C1 segment of cervical spinal cord (tissue), 14 donors: ENCODE measurements around the gene DDAH2.
A peak's percentile ranks its signal among the peaks of the same experiment; 100 is the strongest.

Source experiments
- DNase-seq, 14 donors: peaks; one replicate each; lab custom pipeline; 2025; lab: John Stamatoyannopoulos, UW

Gene DDAH2, protein sequence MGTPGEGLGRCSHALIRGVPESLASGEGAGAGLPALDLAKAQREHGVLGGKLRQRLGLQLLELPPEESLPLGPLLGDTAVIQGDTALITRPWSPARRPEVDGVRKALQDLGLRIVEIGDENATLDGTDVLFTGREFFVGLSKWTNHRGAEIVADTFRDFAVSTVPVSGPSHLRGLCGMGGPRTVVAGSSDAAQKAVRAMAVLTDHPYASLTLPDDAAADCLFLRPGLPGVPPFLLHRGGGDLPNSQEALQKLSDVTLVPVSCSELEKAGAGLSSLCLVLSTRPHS

DNA sequence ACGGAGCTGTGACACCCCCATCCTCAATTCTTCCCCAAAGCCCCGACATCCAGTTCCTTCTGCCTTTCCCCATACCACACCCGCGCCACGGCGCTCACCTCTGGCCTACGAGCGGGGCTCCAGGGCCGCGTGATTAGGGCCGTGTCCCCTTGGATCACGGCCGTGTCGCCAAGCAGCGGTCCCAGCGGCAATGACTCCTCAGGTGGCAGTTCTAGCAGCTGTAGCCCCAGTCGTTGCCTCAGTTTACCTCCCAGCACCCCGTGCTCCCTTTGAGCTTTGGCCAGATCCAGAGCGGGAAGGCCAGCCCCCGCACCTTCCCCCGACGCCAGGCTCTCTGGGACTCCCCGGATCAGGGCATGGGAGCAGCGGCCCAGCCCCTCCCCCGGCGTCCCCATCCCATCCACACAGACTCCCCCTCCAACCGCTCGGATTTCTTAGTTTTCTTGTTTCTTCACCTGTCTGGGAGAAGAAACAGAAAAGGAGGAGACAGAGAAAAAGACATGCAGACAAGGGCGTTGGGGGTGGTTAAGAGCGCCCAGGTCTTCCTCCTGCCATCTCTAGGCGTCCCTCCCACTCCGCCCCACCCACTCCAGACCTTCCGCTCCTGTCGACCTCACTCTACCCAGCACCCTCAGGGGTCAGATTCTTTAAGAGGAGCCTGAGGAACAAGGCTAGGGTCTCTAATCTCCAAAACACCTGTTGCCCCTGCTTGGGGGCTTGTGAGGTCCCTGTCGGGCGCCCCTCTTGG is at the start of gene DDAH2:
TSS of gene DDAH2 (minus strand) at position 533 of the 748 bp plus-strand sequence. CDS start at position 395, 138 bp downstream.
- DNase-seq: peak in 3 of 14 donors; percentile 10 to 71 (median 46)

DNA sequence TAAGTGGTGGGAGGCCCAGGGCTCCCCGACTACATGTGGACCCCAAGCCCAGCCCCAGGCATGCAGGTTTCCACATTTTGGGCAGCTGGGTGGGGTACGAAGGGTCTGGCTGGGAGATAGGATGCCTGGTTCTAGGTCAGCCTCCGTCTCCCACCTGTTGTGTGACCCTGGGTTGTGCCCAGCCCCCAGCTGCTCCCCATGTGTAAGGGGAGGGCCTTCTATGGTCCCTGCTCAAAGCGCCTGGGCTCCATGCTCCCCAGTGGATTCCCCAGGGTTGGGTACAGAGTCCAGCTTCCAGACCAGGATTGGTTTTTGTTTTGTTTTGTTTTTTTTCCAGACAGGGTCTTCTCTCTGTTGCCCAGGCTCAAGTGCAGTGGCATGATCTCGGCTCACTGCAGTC is 49.1 kb upstream of the DDAH2 start:
- DNase-seq: no peak

DNA sequence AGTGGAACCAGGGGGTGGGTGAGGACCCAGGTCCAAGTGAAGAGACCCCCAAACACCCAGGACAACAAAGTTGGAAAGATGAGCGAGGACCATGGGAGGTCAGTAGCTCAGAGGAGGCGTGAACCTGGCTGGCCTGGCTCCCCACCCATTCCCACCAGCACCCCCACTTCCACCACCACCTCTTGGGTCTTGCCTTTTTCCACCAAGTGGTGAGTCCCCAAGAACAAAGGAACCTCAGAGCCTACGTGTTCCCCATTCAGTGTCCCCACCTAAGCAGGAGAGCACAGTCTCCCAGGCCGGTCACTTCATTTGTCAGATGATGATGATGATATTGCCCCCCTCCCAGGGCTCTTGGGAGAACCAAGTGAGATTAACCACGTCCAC is 48.6 kb upstream of the DDAH2 start:
- no peak for DNase-seq

DNA sequence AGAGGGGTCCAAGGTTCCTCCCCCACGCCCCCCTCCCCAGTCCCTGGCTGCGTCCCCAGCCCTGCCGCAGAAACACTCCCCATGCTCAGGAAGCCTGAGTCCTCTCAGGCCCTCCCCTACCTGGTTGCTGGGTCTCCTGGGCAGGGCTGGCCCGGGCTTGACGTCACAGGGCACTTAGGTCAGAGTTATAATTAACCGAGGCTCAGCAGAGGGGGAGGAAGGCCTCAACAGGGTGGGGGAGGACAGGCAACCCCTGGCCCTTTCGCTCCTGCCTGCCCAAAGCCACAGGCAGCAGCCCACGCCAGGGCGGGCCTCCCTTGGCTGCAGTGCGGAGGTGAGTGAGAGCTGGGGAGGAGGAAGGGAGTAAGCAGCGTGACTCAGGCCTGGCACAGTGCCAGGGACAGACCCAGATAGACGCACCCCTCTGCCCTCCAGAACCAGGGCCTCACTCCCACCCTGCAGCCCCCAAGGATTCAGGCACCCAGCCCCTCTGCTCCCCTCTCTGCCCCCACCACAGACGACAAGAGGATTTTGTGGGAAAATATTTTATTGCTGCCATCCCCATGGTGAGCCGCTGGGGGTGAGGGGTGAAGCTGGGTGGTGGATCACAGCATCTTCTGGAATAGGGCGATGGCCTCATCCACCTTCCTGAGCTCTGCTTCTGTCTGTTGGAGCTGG is 48.0 kb upstream of the DDAH2 start, which contains the start of gene VWA7:
TSS of gene VWA7 (minus strand) at position 340 of the 678 bp plus-strand sequence. CDS start 549 bp downstream, outside the sequence.
- peak in 1 of 14 donors; percentile 60 for DNase-seq

DNA sequence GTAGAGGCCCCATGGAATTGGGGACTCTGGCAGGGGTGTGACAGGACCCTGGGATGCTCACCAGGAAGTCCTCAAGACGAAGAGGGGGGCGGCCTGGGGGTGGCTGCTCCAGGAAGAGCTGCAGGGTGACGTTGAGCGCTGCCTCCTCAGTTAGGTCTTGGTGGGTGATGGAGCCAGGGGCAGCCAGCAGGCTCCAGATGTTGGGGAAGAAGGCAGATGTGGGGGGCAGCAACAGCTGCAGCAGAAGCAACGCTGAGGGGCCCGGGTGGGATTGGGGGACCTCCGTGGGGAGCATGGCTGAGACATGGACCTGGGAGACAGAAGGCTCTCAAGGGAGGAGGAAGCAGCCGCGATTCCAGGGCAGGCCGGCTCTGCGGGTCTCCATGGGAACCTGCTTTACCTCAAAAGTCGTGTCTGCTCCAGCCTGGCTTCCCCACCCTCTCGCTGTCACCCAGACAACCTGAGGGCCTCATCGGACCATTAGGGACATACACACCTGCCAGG is 47.4 kb upstream of the DDAH2 start:
- DNase-seq: peak in 1 of 14 donors; percentile 60

DNA sequence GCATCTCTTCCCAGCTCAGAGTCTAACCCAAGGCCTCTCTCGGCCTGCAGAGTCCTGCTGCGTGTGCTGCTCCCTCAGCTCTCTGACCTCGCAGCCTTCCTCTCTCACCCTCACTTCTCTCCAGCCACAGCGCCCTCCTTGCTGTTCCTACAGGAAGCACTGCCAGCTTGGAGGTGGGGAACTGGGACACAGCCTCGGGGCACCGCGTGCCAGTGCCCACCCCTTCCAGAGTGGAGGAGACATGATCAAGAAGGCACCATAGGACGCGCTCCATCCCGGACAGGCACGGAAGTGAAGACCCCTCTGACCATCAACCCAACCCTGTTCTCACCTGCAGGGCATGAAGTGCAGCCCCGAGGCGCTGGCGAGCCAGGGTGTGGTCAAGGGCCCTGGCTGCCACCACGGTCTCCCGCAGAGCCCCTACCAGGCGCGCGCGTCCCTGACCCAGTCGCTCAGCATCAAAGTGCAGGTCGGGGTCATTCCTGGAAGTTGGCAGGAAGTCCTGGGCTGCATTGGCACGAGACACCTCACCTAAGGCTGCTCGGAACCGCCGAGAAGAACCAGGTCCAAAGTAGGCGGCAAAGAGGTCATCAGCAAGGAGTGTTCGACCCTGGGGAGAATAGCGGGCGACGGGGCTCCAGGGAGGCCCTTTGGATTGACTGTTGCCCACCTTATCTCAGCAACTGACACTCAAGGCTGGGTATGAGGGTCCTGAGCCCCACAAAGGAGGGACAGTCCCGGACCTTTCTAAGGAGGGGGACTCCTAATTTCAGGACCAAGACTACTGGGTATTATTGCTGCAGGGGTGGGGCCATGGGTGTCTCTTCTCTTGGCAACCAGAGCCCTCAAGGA is 46.8 kb upstream of the DDAH2 start:
- DNase-seq: no peak

DNA sequence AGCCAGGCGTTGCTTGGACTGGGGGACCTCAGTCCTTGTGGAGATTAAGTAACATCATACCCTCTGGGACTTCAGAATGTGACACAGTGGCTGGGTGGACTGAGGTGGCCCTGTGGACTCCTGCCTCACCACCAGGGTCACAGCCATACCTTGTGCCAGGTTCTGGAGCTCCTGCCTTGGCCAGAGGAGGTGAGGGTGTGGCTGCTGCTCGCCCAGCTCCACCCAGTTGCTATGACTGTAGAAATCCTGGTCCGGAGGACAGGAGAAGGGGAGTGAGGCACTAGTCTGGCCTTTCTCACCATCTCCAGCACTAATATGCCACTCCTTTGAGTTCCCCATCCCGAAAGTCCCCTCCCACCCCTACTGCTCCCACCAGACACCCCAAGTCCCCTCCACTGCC is 46.1 kb upstream of the DDAH2 start:
- DNase-seq: no peak

DNA sequence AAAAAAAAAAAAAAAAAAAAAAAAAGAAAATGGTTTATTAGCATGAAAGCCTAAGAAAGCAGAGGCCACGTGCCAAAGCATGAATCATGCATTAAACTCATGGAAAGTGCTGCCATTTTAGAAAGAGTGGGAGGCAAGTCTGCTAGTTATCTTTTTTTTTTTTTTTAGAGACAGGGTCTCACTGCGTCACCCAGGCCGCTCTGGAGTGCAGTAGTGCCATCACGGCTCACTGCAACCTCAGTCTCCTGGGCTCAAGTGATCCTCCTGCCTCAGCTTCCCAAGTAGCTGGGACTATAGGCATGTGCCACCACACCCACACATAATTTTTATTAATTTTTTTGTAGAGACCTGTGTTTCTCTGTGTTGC is 42.9 kb upstream of the DDAH2 start:
- DNase-seq: no peak

DNA sequence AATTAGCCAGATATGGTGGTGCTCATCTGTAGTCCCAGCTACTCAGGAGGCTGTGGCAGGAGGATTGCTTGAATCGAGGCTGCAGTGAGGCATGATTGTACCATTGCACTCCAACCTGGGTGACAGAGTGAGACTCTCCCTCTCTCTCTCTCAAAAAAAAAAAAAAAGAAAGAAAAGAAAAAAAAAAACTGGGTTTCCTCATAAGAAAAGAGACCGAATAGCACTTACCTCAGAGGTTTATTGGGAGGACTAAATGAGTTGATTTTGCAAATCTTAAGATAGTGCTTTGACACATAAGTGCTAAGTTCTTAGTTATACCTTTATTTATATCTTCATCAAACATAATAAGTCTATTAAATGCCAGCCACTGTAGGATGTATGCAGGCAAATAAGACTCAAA is 41.8 kb upstream of the DDAH2 start:
- no peak for DNase-seq

DNA sequence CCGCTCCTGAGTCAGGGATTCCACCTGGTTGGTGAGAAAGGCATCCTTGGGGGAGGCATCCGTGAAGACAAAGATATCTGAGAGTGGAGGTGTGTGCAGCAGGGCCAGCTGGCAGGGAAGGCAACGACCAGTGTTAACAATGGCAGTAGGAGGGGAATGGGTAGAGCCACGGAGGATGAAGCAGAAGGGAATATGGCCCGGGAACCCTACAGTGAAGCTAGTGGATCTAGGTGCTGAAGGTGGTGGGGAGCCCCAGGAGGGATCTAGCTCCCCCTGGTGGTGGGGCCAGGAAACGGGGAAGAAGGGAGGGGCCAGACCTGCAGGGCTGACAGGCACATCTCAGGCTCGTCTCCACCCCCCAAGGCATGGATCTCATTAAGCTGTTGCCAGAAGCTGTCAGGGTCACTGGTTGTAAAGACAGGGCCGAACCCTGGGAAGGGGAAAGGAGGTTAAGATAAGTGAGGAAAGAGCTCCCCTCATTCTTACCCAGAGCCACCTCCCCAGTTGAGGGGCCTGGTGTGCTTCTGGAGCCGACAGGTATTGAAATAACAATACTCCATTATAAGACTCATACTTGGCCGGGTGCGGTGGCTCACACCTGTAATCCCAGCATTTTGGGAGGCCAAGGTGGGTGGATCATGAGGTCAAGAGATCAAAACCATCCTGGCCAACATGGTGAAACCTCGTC is 40.7 kb upstream of the DDAH2 start:
- DNase-seq: peak in 1 of 14 donors; percentile 17

DNA sequence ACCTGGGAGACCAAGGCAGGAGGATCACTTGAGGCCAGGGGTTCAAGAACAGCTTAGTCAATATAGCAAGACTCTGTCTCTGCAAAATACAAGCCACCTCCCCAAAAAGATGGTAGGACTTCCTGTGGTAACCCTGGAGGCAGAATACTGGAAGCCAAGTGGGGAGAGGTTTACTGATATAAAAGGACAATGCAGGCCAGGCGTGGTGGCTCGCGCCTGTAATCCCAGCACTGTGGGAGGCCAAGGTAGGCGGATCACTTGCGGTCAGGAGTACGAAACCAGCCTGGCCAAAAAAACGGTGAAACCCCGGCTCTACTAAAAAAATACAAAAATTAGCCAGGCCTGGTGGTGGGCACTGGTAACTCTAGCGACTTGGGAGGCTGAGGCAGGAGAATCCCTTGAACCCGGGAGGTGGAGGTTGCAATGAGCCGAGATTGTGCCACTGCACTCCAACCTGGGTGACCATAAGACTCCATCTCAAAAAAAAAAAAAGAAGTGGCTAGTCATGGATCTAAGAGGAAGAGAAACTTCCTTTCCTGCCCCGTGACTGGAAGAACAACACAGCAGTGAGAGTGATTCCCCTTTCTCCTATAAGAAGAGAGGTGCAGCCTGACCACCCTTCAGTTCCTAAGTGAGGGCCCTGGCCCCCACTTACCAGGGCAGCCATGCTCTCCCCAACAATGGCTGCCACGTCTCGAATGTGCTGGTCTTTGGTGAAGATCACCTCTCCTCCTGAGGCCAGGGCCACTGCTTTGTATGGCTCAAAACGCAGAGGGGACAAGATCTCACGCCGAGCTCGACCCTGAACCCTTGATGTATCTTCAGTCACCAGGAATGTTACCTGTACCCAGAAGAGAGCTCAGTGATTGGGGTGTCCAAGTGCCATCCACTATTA is 39.5 kb upstream of the DDAH2 start:
- no peak for DNase-seq

DNA sequence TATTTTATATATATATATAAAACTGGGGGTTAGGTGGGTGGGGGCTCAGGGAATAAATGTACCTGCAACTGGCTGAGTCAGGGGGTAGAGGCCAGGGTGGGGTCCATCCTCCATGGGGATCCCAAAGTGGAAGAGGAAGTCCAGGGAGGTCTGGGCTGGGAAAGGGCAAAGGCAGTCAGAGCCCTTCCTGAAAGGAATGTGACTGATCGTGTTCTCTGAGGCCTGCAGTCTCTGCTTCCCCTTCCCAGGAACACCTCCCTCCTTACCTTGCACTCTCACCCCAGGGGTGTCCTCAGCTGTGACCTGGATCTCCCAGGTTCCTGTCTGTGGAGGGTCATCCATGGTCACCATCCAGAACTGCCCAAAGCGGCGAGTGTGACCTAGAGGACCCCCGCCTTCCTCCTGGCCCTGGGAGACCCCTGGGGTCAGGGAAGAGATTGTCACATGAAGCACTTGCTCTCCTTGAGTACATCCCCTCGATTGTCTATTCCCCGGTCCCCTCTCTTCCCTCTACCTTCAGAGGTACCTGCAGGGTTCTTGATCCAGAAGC is 38.1 kb upstream of the DDAH2 start:
- DNase-seq: no peak

DNA sequence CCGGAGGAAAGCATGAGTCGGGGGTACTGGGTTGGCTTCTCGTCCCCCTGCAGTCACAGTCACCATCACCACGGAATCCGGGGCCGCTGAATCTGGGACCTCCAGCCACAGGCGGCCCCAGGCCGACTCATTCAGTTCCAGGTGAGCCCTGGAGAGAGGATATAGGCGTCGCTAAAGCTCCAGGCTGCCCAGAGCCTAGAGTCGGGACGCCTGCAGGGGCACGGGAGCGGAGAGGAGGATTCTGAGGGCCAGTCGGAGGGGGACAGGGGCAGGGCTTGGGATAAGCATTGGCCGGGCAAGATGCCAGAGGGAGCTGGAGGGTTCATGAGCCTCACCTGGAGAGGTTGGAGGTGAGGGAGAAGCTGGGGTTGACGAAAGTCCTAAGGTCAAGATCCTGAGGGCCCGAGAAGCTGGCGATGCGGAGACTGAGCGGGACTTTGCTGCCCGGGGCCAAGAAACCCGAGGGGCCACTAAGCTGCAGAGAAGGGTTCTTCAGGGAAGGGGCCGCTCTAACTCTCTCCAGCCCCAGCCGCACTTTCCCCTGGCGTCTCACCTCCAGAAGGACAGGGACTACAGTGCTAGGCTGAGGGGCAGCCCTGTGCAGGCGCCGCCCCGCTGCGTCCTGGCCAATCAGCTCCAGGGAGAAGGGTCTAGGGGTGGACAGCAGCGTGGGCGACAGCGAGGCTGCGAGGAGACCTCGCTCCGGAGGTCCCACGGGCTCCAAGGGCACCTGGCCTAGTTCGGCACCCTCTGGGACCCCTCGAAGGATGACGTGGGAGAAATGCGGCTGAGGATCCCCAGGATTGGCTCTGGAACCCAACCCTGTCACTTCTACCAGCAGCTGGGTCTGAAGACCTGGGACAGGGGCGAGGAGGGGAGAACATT is 37.1 kb upstream of the DDAH2 start:
- DNase-seq: peak in 1 of 14 donors; percentile 12

DNA sequence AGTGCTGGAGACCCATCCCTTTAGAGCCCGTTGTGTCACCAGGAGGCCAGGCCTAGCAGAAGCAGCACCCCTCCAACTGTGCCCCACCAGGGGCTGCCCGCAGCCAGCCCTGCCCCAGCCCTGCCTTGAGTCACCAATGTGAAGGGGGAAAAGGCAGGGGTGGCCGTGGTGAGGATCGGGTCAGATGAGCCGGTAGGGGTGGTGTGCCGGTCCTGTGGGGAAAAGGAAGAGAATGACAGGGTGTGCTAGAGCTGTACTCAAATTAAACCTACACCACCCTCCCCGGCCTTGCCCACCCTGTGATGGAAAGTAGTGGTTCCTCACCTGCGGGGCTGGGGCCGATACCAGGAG is 36.4 kb upstream of the DDAH2 start:
- DNase-seq: no peak

DNA sequence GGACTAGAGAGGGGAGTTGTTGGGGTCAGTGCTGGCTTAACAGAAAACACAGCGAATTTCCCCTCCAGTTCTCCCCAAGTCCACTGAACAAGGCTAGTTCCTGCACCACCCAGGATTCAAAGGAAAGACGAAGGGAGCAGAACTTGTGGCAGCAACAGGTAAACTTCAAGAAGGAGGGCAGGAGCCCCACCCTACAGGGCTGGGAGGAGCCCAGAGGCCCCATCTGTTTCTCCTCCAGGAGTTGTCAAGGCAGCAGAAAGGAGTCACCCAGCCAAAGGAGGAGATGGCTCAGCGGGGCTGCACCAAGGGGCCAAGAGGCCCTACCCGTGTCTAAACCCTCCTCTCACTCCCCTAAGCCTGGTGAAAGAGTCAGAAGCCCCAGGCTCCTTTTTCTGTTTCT is 35.1 kb upstream of the DDAH2 start:
- DNase-seq: no peak

DNA sequence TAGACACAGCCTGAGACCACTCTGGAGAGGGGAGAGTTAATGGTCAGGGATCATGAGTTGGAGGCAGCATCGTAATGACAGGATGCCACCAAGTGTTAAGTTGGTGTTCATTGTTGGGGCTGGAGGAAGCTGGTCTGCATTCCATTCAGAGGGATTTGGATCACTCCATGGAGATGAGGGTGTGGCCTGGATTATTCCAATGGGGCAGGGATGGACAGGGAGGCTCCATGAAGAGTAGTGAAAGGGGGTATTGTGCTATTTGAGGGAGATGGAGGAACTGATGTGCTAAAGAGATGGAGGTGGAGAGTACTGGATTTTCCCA is 34.5 kb upstream of the DDAH2 start:
- DNase-seq: no peak

DNA sequence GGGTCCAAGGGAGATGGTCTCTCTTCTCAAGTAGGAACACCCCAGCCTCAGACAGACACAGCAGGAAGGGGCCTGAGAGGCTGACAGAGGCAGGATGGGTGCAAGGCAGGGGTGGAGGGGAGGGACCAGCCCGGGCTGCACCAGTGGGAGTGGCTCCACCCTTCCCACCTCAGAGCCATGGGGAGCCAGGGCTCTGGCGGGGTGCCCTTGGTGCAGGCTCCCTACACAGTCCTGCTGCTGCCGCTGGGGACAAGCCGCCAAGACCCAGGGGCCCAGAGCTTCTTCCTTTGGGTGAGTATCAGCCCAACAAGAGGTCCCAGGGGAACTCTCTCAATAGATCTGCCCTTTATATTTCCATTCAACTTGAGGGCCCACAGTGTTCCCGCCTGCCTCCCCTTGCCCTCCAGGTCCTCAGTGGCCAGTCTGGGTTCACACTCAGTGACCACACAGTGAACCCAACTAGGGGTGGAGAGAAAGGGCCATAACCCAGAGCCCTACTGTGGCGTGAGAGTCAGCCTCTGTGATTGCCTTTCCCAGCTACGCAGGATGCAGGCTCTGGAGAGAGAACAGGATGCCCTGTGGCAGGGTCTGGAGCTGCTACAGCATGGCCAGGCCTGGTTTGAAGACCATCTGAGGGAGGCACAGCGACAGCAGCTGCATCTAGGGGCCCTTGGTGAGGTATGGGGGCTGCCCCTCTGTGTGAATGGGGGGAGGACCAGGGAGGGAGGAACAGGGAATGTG is 33.9 kb upstream of the DDAH2 start:
- DNase-seq: no peak

DNA sequence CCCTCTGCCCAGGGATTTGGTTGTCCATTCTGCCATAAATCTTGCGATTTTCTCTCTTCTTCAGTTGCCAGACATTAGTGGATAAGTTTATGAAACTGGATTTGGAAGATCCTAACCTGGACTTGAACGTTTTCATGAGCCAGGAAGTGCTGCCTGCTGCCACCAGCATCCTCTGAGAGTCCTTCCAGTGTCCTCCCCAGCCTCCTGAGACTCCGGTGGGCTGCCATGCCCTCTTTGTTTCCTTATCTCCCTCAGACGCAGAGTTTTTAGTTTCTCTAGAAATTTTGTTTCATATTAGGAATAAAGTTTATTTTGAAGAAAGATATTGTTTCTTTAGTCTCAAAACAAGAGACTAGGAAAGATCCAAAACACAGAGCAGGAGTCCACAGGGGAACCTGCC is 33.3 kb upstream of the DDAH2 start, which contains the start of gene SAPCD1:
TSS of gene SAPCD1 (plus strand) at position 301 of the 400 bp plus-strand sequence. CDS start 399 bp downstream, outside the sequence.
- DNase-seq: no peak
